Astrocyte (in vitro differentiated cells and primary cell): Measurements from ENCODE around the gene UCP2.

ENCODE experiments used
- EZH2 ChIP-seq: IDR thresholded peaks from 2 replicates; pipeline ENCODE4 v1.6.1; 2012; ENCODE audit warnings: mild to moderate bottlenecking, low read length, inconsistent platforms; ENCODE audit not compliant: insufficient read depth
- TF ChIP-seq, protein P1 (sequence below): IDR thresholded peaks from 2 replicates; pipeline ENCODE4 v1.5.1; 2011; ENCODE audit warnings: low read depth, mild to moderate bottlenecking, inconsistent platforms, low read length, moderate library complexity; ENCODE audit not compliant: insufficient read depth

GRCh38 chr11:74000307-74001133 lies 17.9 kb upstream of the UCP2 start:
- TF ChIP-seq, protein P1, sequence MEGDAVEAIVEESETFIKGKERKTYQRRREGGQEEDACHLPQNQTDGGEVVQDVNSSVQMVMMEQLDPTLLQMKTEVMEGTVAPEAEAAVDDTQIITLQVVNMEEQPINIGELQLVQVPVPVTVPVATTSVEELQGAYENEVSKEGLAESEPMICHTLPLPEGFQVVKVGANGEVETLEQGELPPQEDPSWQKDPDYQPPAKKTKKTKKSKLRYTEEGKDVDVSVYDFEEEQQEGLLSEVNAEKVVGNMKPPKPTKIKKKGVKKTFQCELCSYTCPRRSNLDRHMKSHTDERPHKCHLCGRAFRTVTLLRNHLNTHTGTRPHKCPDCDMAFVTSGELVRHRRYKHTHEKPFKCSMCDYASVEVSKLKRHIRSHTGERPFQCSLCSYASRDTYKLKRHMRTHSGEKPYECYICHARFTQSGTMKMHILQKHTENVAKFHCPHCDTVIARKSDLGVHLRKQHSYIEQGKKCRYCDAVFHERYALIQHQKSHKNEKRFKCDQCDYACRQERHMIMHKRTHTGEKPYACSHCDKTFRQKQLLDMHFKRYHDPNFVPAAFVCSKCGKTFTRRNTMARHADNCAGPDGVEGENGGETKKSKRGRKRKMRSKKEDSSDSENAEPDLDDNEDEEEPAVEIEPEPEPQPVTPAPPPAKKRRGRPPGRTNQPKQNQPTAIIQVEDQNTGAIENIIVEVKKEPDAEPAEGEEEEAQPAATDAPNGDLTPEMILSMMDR, result no peak
- TF ChIP-seq EZH2, result no peak
